ENCODE measurements around the gene PLIN4.

Gene PLIN4

DNA sequence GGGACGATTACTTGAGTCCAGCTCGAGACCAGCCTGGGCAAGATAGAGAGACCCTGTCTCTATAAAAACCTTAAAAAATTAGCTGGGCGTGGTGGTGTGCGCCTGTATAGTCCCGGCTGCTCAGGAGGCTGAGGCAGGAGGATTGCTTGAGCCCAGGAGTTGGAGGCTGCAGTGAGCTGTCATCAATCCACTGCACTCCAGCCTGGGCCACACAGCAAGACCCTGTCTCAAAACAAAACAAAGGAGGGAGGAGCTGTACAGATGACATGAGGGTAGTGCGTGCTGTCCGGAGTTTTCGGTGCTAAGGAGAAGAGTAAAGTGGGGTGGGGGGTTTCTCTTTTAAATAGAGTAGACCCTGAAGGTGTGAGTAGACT lies 23.6 kb downstream of the PLIN4 start:
- no peak for ATAC-seq
- no peak for TF ChIP-seq TOX (CRISPR knock-in tag; IDR thresholded peaks at IDR 0.05; ENCODE audit: borderline replicate concordance)
- no peak for TF ChIP-seq ARNTL (CRISPR knock-in tag; IDR thresholded peaks at IDR 0.05; ENCODE audit: borderline replicate concordance, low read depth)
- TF ChIP-seq OSR1 (CRISPR knock-in tag; IDR thresholded peaks at IDR 0.05), result no peak
- no peak for TF ChIP-seq ZFP3 (CRISPR knock-in tag; IDR thresholded peaks at IDR 0.05)

DNA sequence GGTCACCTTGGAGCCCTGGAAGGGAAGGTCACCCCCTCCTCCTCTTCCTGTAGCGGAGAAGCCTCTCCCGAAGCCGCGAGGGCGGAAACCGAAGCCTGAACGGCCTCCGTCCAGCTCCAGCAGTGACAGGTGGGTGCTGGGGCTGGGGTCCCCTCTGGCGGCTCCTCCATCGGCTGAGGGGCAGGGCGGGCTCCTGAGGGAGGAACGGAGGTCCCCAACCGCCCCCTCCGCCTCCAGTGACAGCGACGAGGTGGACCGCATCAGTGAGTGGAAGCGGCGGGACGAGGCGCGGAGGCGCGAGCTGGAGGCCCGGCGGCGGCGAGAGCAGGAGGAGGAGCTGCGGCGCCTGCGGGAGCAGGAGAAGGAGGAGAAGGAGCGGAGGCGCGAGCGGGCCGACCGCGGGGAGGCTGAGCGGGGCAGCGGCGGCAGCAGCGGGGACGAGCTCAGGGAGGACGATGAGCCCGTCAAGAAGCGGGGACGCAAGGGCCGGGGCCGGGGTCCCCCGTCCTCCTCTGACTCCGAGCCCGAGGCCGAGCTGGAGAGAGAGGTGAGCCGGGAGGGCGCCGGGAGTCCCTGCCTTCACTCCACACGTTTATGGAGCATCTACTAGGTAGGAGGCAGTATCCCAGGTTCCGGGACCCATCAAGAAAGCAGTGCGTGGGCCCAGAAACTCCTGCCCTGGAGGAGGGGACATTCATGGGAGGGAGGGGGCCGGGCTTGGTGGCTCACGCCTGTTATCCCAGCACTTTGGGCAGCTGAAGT lies 24.2 kb downstream of the PLIN4 start:
- TF ChIP-seq, protein P1, sequence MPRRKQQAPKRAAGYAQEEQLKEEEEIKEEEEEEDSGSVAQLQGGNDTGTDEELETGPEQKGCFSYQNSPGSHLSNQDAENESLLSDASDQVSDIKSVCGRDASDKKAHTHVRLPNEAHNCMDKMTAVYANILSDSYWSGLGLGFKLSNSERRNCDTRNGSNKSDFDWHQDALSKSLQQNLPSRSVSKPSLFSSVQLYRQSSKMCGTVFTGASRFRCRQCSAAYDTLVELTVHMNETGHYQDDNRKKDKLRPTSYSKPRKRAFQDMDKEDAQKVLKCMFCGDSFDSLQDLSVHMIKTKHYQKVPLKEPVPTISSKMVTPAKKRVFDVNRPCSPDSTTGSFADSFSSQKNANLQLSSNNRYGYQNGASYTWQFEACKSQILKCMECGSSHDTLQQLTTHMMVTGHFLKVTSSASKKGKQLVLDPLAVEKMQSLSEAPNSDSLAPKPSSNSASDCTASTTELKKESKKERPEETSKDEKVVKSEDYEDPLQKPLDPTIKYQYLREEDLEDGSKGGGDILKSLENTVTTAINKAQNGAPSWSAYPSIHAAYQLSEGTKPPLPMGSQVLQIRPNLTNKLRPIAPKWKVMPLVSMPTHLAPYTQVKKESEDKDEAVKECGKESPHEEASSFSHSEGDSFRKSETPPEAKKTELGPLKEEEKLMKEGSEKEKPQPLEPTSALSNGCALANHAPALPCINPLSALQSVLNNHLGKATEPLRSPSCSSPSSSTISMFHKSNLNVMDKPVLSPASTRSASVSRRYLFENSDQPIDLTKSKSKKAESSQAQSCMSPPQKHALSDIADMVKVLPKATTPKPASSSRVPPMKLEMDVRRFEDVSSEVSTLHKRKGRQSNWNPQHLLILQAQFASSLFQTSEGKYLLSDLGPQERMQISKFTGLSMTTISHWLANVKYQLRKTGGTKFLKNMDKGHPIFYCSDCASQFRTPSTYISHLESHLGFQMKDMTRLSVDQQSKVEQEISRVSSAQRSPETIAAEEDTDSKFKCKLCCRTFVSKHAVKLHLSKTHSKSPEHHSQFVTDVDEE (CRISPR knock-in tag; IDR thresholded peaks at IDR 0.05), result no peak
- TF ChIP-seq PPARA (CRISPR knock-in tag; IDR thresholded peaks at IDR 0.05; ENCODE audit: borderline replicate concordance), result no peak
- TF ChIP-seq CSDC2 (CRISPR knock-in tag; IDR thresholded peaks at IDR 0.05), result no peak
- TF ChIP-seq, protein P2, sequence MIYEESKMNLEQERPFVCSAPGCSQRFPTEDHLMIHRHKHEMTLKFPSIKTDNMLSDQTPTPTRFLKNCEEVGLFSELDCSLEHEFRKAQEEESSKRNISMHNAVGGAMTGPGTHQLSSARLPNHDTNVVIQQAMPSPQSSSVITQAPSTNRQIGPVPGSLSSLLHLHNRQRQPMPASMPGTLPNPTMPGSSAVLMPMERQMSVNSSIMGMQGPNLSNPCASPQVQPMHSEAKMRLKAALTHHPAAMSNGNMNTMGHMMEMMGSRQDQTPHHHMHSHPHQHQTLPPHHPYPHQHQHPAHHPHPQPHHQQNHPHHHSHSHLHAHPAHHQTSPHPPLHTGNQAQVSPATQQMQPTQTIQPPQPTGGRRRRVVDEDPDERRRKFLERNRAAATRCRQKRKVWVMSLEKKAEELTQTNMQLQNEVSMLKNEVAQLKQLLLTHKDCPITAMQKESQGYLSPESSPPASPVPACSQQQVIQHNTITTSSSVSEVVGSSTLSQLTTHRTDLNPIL (CRISPR knock-in tag; IDR thresholded peaks at IDR 0.05; ENCODE audit: low read depth), result no peak
- TF ChIP-seq ZC3H10 (CRISPR knock-in tag; IDR thresholded peaks at IDR 0.05), result no peak
- no peak for TF ChIP-seq SNAI2 (CRISPR knock-in tag; IDR thresholded peaks at IDR 0.05)
- TF ChIP-seq POU6F1 (CRISPR knock-in tag; IDR thresholded peaks at IDR 0.05; ENCODE audit: borderline replicate concordance, low read depth), result no peak
- no peak for TF ChIP-seq BACH2 (CRISPR knock-in tag; IDR thresholded peaks at IDR 0.05; ENCODE audit: borderline replicate concordance)
- no peak for TF ChIP-seq TOX (CRISPR knock-in tag; IDR thresholded peaks at IDR 0.05; ENCODE audit: borderline replicate concordance)
- TF ChIP-seq PATZ1 (CRISPR knock-in tag; IDR thresholded peaks at IDR 0.05; ENCODE audit: borderline replicate concordance), result no peak
- no peak for TF ChIP-seq ZFP3 (CRISPR knock-in tag; IDR thresholded peaks at IDR 0.05)
- no peak for TF ChIP-seq RARB (CRISPR knock-in tag; IDR thresholded peaks at IDR 0.05)
- TF ChIP-seq ZNF8 (CRISPR knock-in tag; IDR thresholded peaks at IDR 0.05), result no peak
- no peak for TF ChIP-seq CSRNP3 (CRISPR knock-in tag; IDR thresholded peaks at IDR 0.05)

DNA sequence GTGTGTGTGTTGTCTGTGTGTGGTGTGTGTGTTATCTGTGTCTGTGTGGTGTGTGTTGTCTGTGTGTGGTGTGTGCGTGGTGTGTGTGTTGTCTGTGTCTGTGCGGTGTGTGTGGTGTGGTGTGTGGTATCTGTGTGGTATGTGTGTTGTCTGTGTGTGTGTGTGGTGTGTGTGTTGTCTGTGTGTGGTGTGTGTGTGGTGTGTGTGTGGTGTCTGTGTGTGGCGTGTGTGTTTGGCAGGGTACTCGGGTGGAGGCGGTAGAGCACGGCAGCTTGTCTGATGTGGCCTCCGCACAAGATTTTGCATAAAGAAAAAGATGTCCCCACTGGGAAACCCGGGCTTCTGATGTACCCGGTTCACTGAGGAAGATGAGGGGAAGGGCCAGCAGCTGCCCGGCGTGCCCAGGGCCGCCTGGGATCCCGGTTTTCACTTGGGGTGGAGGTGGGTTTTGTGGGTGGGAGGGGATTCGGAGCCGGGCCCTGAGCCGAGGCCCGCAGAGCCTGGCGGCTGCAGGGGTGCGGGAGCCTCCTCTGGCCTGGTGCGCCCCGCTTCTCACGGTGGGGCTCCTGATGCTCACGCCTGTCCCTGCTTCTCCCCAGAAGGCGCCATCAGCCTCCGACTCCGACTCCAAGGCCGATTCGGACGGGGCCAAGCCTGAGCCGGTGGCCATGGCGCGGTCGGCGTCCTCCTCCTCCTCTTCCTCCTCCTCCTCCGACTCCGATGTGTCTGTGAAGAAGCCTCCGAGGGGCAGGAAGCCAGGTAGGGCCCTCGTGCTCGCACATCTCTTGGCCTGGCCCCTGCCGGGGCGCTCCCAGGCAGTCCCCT lies 25.0 kb downstream of the PLIN4 start:
- no peak for ATAC-seq
- TF ChIP-seq ZC3H10 (CRISPR knock-in tag; IDR thresholded peaks at IDR 0.05), result no peak
- TF ChIP-seq BACH2 (CRISPR knock-in tag; IDR thresholded peaks at IDR 0.05; ENCODE audit: borderline replicate concordance), result no peak
- TF ChIP-seq TCF4 (CRISPR knock-in tag; IDR thresholded peaks at IDR 0.05; ENCODE audit: borderline replicate concordance), result no peak
- TF ChIP-seq POU6F1 (CRISPR knock-in tag; IDR thresholded peaks at IDR 0.05; ENCODE audit: borderline replicate concordance, low read depth), result no peak
- TF ChIP-seq GLIS3 (CRISPR knock-in tag; IDR thresholded peaks at IDR 0.05), result no peak
- TF ChIP-seq OSR1 (CRISPR knock-in tag; IDR thresholded peaks at IDR 0.05), result no peak
- TF ChIP-seq ZNF565 (CRISPR knock-in tag; conservative IDR thresholded peaks at IDR 0.05; ENCODE audit: low read depth), result no peak
- no peak for TF ChIP-seq ARNTL (CRISPR knock-in tag; IDR thresholded peaks at IDR 0.05; ENCODE audit: borderline replicate concordance, low read depth)
- TF ChIP-seq, protein P1 (CRISPR knock-in tag; IDR thresholded peaks at IDR 0.05), result no peak
- no peak for TF ChIP-seq TOX (CRISPR knock-in tag; IDR thresholded peaks at IDR 0.05; ENCODE audit: borderline replicate concordance)
- no peak for TF ChIP-seq ZNF70 (CRISPR knock-in tag; IDR thresholded peaks at IDR 0.05)
- no peak for TF ChIP-seq PPARA (CRISPR knock-in tag; IDR thresholded peaks at IDR 0.05; ENCODE audit: borderline replicate concordance)

More for the DNA sequence above, 24.2 kb downstream of the PLIN4 start:
- no peak for ATAC-seq
